ENCODE measurements around the gene ABO.

GRCh38 chr9:133278161-133279114, 3.4 kb upstream of the ABO start:
- no peak for TF ChIP-seq CTCF (IDR thresholded peaks at IDR 0.05; ENCODE audit: insufficient read depth, low read length, poor library complexity, severe bottlenecking)
- TF ChIP-seq EZH2phosphoT487 (conservative IDR thresholded peaks at IDR 0.05; ENCODE audit: low read length), result no peak
